Astrocyte of the cerebellum (primary cell): Measurements from ENCODE around the gene IMP4.

Experiments
- DNase-seq: peaks from one replicate; pipeline ENCODE4 v3.0.0-alpha.2; 2011; ENCODE audit warnings: low read depth
- H3K4me3 ChIP-seq: 2 replicates; pipeline ENCODE4 v1.5.1; 2011; ENCODE audit warnings: mild to moderate bottlenecking, low read depth, low read length, moderate library complexity
- CTCF ChIP-seq: IDR thresholded peaks from 2 replicates; pipeline ENCODE4 v1.5.1; 2012; ENCODE audit warnings: low read length, low read depth, moderate library complexity, mild to moderate bottlenecking; ENCODE audit errors: missing control alignments
- in situ Hi-C: cut with HindIII; loops from 2 replicates; pipeline ENCODE4 v1.10.0; 2017; ENCODE audit warnings: low sequenced_read_pairs

Gene IMP4

GRCh38 chr2:130380096-130380934, 37.6 kb downstream of the IMP4 start:
- in situ Hi-C loops = no loop called here
- H3K4me3 ChIP-seq = no peak overlapping the region
- DNase-seq = no peak
- no peak for TF ChIP-seq CTCF

- in situ Hi-C loops = no loop called here
- TF ChIP-seq CTCF = no peak
- DNase-seq = no peak
- H3K4me3 ChIP-seq = no peak overlapping the region
These were observed 38.4 kb downstream of the IMP4 start for GRCh38 chr2:130381145-130381544.

DNA sequence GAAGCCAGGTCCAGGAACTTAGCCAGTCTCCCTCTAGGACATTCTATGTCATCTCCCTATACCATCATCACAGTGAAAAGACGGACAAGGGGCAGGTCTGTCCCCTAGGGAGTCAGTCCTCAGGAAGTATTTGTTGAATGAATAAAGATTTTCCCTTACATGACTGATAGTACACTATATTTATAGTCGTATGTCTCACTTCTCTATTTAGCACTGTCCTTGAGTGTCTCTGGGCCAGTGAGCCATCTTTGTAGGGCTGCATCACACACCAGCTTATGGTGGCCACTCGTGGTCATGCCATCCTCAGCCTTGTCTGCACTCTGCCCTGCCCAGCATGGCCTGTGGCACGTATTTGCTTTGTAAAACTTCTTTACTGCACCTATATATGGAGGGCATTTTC, 38.9 kb downstream of the IMP4 start:
- TF ChIP-seq CTCF = no peak
- DNase-seq = no peak
- in situ Hi-C loops = no loop called here
- no peak overlapping the region for H3K4me3 ChIP-seq

- DNase-seq = no peak
- no peak overlapping the region for H3K4me3 ChIP-seq
- TF ChIP-seq CTCF = no peak
- in situ Hi-C loops = no loop called here
These were observed 39.7 kb downstream of the IMP4 start for GRCh38 chr2:130382313-130382917.

GRCh38 chr2:130385709-130386108, 43.0 kb downstream of the IMP4 start:
- TF ChIP-seq CTCF = no peak
- in situ Hi-C loops = no loop called here
- DNase-seq = no peak
- no peak overlapping the region for H3K4me3 ChIP-seq

DNA sequence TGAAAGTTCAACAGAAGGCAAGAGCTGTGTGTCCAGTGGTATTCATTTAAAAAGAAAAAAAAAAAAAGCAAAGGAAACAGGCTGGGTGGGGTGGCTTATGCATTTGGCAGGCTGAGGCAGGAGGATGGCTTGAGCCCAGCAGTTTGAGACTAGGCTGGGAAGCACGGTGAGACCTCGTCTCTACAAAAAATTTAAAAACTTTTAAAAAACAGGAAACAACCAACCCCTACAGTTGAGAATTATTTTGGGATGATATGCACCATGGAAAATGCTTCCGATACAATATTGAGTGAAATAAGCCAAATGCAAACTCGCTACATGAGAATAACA, 44.3 kb downstream of the IMP4 start:
- no peak for DNase-seq
- TF ChIP-seq CTCF = no peak
- H3K4me3 ChIP-seq = no peak overlapping the region
- in situ Hi-C loops = no loop called here
